HEK293 (cell line): ENCODE data around the gene MSMP.

Source experiments
- CTCF ChIA-PET: fragments of 350-600 bp; formaldehyde crosslinking; extraction: SDS; loops from one replicate; lab custom pipeline; 2021; ENCODE audit warnings: antibody characterized with exemption; lab: Yijun Ruan, JAX
- POLR2A ChIA-PET: fragments of 300-600 bp; formaldehyde crosslinking; extraction: SDS; loops from one replicate; lab custom pipeline; 2020; ENCODE audit warnings: antibody characterized with exemption, inconsistent platforms; lab: Yijun Ruan, JAX
- H3K27ac ChIP-seq: fragments of 200-500 bp; sonication (Bioruptor generic); 2 replicates; pipeline ENCODE4 v1.5.1; 2014; ENCODE audit warnings: low read depth, low read length, control low read depth, inconsistent platforms; ENCODE audit errors: extremely low read depth
- H3K36me3 ChIP-seq, 2 experiments: fragments of 200-500 bp in 1 of 2; sonication (Bioruptor generic) in 1 of 2; 1 replicate in 1 of 2; 2 replicates in 1 of 2; pipeline ENCODE4 v1.5.1; 2014 to 2017; ENCODE audit warnings: inconsistent platforms in 2 of 2, low read length in 2 of 2; ENCODE audit not compliant: control insufficient read depth in 2 of 2, insufficient read depth in 1 of 2
- H3K4me1 ChIP-seq: fragments of 200-500 bp; sonication (Bioruptor generic); 2 replicates; pipeline ENCODE4 v1.5.1; 2014; ENCODE audit warnings: mild to moderate bottlenecking, low read length, inconsistent platforms; ENCODE audit not compliant: control insufficient read depth, insufficient read depth
- H3K4me3 ChIP-seq: 2 replicates; pipeline ENCODE4 v1.5.1; 2011; ENCODE audit warnings: low read depth, mild to moderate bottlenecking, control low read depth, low read length, moderate library complexity
- H3K9me3 ChIP-seq: fragments of 200-500 bp; sonication (Bioruptor generic); 2 replicates; pipeline ENCODE4 v1.5.1; 2014; ENCODE audit warnings: low read depth, low read length, inconsistent platforms; ENCODE audit not compliant: control insufficient read depth, insufficient read depth
- HOXA7 ChIP-seq: sonication (generic); formaldehyde crosslinking; IDR thresholded peaks from 2 replicates; pipeline ENCODE4 v1.8.1; 2022; ENCODE audit warnings: missing genetic modification reagents, borderline replicate concordance
- KLF1 ChIP-seq: fragments of 450-650 bp; formaldehyde crosslinking; IDR thresholded peaks from 2 replicates; pipeline ENCODE4 v1.5.1; 2016; ENCODE audit warnings: missing biosample characterization, missing genetic modification characterization
- KLF16 ChIP-seq: fragments of 450-650 bp; formaldehyde crosslinking; IDR thresholded peaks from 2 replicates; pipeline ENCODE4 v1.5.1; 2017; ENCODE audit warnings: missing biosample characterization, missing genetic modification characterization
- KLF8 ChIP-seq: fragments of 450-650 bp; formaldehyde crosslinking; IDR thresholded peaks from 2 replicates; pipeline ENCODE4 v1.5.1; 2016; ENCODE audit warnings: missing biosample characterization, missing genetic modification characterization
- TRIM28 ChIP-seq: IDR thresholded peaks from 2 replicates; pipeline ENCODE4 v1.6.1; 2011; ENCODE audit warnings: low read length, control low read depth, borderline replicate concordance
- ZFP37 ChIP-seq: fragments of 450-650 bp; formaldehyde crosslinking; IDR thresholded peaks from 2 replicates; pipeline ENCODE4 v1.5.1; 2016; ENCODE audit warnings: missing biosample characterization, missing genetic modification characterization
- ZNF133 ChIP-seq: fragments of 450-650 bp; formaldehyde crosslinking; IDR thresholded peaks from 2 replicates; pipeline ENCODE4 v1.5.1; 2016; ENCODE audit warnings: missing biosample characterization, missing genetic modification characterization
- ZNF302 ChIP-seq: fragments of 450-650 bp; formaldehyde crosslinking; IDR thresholded peaks from 2 replicates; pipeline ENCODE4 v1.5.1; 2016; ENCODE audit warnings: missing biosample characterization, missing genetic modification characterization, low read depth
- ZNF391 ChIP-seq: fragments of 450-650 bp; formaldehyde crosslinking; IDR thresholded peaks from 2 replicates; pipeline ENCODE4 v1.5.1; 2016; ENCODE audit warnings: low read depth, missing biosample characterization, missing genetic modification characterization, borderline replicate concordance
- ZNF404 ChIP-seq: fragments of 450-650 bp; formaldehyde crosslinking; IDR thresholded peaks from 2 replicates; pipeline ENCODE4 v1.5.1; 2017; ENCODE audit warnings: missing biosample characterization, missing genetic modification characterization
- ZNF433 ChIP-seq: fragments of 450-650 bp; formaldehyde crosslinking; IDR thresholded peaks from 2 replicates; pipeline ENCODE4 v1.5.1; 2016; ENCODE audit warnings: missing biosample characterization, missing genetic modification characterization, low read depth
- ZNF473 ChIP-seq: fragments of 450-650 bp; formaldehyde crosslinking; IDR thresholded peaks from 2 replicates; pipeline ENCODE4 v1.5.1; 2017; ENCODE audit warnings: missing biosample characterization, missing genetic modification characterization
- ZNF501 ChIP-seq: fragments of 450-650 bp; formaldehyde crosslinking; IDR thresholded peaks from 2 replicates; pipeline ENCODE4 v1.5.1; 2016; ENCODE audit warnings: missing biosample characterization, missing genetic modification characterization
- ZNF629 ChIP-seq: fragments of 450-650 bp; formaldehyde crosslinking; IDR thresholded peaks from 2 replicates; pipeline ENCODE4 v1.5.1; 2017; ENCODE audit warnings: missing biosample characterization, missing genetic modification characterization
- ZNF830 ChIP-seq: fragments of 450-650 bp; IDR thresholded peaks from 2 replicates; pipeline ENCODE4 v1.5.0; 2018; ENCODE audit warnings: missing biosample characterization, missing genetic modification characterization, low read depth, mild to moderate bottlenecking, moderate library complexity
- TF ChIP-seq, protein P1 (sequence below): fragments of 450-650 bp; formaldehyde crosslinking; IDR thresholded peaks from 2 replicates; pipeline ENCODE4 v1.5.1; 2016; ENCODE audit warnings: missing biosample characterization, missing genetic modification characterization
- TF ChIP-seq, protein P2 (sequence below): fragments of 450-650 bp; formaldehyde crosslinking; IDR thresholded peaks from 2 replicates; pipeline ENCODE4 v1.5.1; 2016; ENCODE audit warnings: missing biosample characterization, missing genetic modification characterization
- TF ChIP-seq, protein P3 (sequence below): fragments of 450-650 bp; formaldehyde crosslinking; IDR thresholded peaks from 2 replicates; pipeline ENCODE4 v1.5.1; 2016; ENCODE audit warnings: missing biosample characterization, missing genetic modification characterization
- TF ChIP-seq, protein P4 (sequence below): fragments of 450-650 bp; formaldehyde crosslinking; IDR thresholded peaks from 2 replicates; pipeline ENCODE4 v1.5.1; 2016; ENCODE audit warnings: missing biosample characterization, missing genetic modification characterization
- TF ChIP-seq, protein P5 (sequence below): fragments of 450-650 bp; formaldehyde crosslinking; IDR thresholded peaks from 2 replicates; pipeline ENCODE4 v1.5.1; 2017; ENCODE audit warnings: missing biosample characterization, missing genetic modification characterization
- TF ChIP-seq, protein P6 (sequence below): fragments of 450-650 bp; formaldehyde crosslinking; IDR thresholded peaks from 2 replicates; pipeline ENCODE4 v1.5.1; 2016; ENCODE audit warnings: missing biosample characterization, missing genetic modification characterization, borderline replicate concordance

The MSMP gene

DNA sequence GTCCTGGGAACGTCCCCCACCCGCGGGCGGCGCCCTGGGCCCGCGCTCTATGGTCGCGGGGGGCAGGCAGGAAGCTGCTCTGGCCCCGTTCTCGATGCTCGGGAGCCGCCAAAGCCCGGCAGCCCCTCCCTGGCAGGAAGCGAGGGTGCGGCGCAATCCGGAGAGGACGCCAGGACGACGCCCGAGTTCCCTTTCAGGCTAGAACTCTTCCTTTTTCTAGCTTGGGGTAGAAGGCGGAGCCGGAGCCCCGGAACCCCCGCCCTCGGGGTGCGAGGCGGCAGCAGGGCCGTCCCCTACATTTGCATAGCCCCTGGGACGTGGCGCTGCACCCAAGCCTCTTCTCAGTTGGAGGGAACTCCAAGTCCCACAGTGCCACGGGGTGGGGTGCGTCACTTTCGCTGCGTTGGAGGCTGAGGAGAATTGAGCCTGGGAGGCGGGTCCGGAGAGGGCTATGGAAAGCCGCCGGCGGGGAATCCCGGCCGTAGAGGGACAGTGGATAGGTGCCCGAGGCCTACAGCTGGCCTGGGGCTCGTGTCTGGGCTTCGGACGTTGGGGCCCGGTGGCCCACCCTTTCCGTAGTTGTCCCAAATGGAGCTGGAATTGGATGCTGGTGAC is 21.8 kb downstream of the MSMP start, which contains the start of the genes CREB3 and TLN1:
CREB3 (plus strand) TSS at position 482 of the 615 bp plus-strand sequence; CDS start at position 589, 107 bp downstream.
TLN1 (minus strand) TSS at position 11 of the 615 bp plus-strand sequence. CDS start 6,501 bp downstream, outside the sequence.
- Histone ChIP-seq H3K36me3 (peaks cover 10 to 60% of the 10 kb centered on the region in 2 experiments; a peak in 2 of 3 replicates), H3K9me3 (no peaks in the 10 kb centered on the region), H3K4me3 (peak within 1 kb of the TSS; percentile 81), H3K4me1 (peaks cover 13% of the 10 kb centered on the region), H3K27ac (peak within 1 kb of the TSS; percentile 81)
- CTCF ChIA-PET: interaction anchor here (0.6 to 8.0 kb wide), 17 partner anchors 8 to 640 kb away, joined by 3 to 88 read pairs (median 5); partner anchors contain the start of genes ARHGEF39, CCDC107, GBA2 and RGP1
- POLR2A ChIA-PET: interaction anchor here (0.5 to 4.2 kb wide), 32 partner anchors 8 to 661 kb away, joined by 3 to 73 read pairs (median 5); partner anchors contain the start of genes ARHGEF39, CCDC107, FAM221B and FANCG
- TF ChIP-seq, protein P1, sequence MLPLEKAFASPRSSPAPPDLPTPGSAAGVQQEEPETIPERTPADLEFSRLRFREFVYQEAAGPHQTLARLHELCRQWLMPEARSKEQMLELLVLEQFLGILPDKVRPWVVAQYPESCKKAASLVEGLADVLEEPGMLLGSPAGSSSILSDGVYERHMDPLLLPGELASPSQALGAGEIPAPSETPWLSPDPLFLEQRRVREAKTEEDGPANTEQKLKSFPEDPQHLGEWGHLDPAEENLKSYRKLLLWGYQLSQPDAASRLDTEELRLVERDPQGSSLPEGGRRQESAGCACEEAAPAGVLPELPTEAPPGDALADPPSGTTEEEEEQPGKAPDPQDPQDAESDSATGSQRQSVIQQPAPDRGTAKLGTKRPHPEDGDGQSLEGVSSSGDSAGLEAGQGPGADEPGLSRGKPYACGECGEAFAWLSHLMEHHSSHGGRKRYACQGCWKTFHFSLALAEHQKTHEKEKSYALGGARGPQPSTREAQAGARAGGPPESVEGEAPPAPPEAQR (tag by site-specific recombination): no peak
- TF ChIP-seq, protein P2, sequence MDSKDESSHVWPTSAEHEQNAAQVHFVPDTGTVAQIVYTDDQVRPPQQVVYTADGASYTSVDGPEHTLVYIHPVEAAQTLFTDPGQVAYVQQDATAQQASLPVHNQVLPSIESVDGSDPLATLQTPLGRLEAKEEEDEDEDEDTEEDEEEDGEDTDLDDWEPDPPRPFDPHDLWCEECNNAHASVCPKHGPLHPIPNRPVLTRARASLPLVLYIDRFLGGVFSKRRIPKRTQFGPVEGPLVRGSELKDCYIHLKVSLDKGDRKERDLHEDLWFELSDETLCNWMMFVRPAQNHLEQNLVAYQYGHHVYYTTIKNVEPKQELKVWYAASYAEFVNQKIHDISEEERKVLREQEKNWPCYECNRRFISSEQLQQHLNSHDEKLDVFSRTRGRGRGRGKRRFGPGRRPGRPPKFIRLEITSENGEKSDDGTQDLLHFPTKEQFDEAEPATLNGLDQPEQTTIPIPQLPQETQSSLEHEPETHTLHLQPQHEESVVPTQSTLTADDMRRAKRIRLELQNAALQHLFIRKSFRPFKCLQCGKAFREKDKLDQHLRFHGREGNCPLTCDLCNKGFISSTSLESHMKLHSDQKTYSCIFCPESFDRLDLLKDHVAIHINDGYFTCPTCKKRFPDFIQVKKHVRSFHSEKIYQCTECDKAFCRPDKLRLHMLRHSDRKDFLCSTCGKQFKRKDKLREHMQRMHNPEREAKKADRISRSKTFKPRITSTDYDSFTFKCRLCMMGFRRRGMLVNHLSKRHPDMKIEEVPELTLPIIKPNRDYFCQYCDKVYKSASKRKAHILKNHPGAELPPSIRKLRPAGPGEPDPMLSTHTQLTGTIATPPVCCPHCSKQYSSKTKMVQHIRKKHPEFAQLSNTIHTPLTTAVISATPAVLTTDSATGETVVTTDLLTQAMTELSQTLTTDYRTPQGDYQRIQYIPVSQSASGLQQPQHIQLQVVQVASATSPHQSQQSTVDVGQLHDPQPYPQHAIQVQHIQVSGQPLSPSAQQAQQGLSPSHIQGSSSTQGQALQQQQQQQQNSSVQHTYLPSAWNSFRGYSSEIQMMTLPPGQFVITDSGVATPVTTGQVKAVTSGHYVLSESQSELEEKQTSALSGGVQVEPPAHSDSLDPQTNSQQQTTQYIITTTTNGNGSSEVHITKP (tag by site-specific recombination): no peak
- TF ChIP-seq ZNF830 (tag by site-specific recombination) (no peak), HOXA7 (CRISPR knock-in tag) (no peak), ZNF391 (no peak), ZNF133 (tag by site-specific recombination) (no peak), KLF16 (tag by site-specific recombination) (peak; percentile 34; the same call in 1 of the 2 replicates), ZNF473 (tag by site-specific recombination) (no peak), ZNF404 (no peak), ZNF433 (no peak), TRIM28 (no peak), KLF1 (tag by site-specific recombination) (peak; percentile 55; the same call in 1 of the 2 replicates), ZNF302 (tag by site-specific recombination) (no peak), ZFP37 (tag by site-specific recombination) (no peak; the same call in 1 of the 2 replicates), ZNF501 (no peak), KLF8 (tag by site-specific recombination) (peak; percentile 93), ZNF629 (tag by site-specific recombination) (peak; percentile 73)
- TF ChIP-seq, protein P3, sequence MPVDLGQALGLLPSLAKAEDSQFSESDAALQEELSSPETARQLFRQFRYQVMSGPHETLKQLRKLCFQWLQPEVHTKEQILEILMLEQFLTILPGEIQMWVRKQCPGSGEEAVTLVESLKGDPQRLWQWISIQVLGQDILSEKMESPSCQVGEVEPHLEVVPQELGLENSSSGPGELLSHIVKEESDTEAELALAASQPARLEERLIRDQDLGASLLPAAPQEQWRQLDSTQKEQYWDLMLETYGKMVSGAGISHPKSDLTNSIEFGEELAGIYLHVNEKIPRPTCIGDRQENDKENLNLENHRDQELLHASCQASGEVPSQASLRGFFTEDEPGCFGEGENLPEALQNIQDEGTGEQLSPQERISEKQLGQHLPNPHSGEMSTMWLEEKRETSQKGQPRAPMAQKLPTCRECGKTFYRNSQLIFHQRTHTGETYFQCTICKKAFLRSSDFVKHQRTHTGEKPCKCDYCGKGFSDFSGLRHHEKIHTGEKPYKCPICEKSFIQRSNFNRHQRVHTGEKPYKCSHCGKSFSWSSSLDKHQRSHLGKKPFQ (tag by site-specific recombination): no peak
- TF ChIP-seq, protein P4, sequence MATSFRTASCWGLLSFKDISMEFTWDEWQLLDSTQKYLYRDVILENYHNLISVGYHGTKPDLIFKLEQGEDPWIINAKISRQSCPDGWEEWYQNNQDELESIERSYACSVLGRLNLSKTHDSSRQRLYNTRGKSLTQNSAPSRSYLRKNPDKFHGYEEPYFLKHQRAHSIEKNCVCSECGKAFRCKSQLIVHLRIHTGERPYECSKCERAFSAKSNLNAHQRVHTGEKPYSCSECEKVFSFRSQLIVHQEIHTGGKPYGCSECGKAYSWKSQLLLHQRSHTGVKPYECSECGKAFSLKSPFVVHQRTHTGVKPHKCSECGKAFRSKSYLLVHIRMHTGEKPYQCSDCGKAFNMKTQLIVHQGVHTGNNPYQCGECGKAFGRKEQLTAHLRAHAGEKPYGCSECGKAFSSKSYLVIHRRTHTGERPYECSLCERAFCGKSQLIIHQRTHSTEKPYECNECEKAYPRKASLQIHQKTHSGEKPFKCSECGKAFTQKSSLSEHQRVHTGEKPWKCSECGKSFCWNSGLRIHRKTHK (tag by site-specific recombination): no peak
- TF ChIP-seq, protein P5, sequence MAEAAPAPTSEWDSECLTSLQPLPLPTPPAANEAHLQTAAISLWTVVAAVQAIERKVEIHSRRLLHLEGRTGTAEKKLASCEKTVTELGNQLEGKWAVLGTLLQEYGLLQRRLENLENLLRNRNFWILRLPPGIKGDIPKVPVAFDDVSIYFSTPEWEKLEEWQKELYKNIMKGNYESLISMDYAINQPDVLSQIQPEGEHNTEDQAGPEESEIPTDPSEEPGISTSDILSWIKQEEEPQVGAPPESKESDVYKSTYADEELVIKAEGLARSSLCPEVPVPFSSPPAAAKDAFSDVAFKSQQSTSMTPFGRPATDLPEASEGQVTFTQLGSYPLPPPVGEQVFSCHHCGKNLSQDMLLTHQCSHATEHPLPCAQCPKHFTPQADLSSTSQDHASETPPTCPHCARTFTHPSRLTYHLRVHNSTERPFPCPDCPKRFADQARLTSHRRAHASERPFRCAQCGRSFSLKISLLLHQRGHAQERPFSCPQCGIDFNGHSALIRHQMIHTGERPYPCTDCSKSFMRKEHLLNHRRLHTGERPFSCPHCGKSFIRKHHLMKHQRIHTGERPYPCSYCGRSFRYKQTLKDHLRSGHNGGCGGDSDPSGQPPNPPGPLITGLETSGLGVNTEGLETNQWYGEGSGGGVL (tag by site-specific recombination): peak; percentile 33; the same call in 1 of the 2 replicates
- TF ChIP-seq, protein P6, sequence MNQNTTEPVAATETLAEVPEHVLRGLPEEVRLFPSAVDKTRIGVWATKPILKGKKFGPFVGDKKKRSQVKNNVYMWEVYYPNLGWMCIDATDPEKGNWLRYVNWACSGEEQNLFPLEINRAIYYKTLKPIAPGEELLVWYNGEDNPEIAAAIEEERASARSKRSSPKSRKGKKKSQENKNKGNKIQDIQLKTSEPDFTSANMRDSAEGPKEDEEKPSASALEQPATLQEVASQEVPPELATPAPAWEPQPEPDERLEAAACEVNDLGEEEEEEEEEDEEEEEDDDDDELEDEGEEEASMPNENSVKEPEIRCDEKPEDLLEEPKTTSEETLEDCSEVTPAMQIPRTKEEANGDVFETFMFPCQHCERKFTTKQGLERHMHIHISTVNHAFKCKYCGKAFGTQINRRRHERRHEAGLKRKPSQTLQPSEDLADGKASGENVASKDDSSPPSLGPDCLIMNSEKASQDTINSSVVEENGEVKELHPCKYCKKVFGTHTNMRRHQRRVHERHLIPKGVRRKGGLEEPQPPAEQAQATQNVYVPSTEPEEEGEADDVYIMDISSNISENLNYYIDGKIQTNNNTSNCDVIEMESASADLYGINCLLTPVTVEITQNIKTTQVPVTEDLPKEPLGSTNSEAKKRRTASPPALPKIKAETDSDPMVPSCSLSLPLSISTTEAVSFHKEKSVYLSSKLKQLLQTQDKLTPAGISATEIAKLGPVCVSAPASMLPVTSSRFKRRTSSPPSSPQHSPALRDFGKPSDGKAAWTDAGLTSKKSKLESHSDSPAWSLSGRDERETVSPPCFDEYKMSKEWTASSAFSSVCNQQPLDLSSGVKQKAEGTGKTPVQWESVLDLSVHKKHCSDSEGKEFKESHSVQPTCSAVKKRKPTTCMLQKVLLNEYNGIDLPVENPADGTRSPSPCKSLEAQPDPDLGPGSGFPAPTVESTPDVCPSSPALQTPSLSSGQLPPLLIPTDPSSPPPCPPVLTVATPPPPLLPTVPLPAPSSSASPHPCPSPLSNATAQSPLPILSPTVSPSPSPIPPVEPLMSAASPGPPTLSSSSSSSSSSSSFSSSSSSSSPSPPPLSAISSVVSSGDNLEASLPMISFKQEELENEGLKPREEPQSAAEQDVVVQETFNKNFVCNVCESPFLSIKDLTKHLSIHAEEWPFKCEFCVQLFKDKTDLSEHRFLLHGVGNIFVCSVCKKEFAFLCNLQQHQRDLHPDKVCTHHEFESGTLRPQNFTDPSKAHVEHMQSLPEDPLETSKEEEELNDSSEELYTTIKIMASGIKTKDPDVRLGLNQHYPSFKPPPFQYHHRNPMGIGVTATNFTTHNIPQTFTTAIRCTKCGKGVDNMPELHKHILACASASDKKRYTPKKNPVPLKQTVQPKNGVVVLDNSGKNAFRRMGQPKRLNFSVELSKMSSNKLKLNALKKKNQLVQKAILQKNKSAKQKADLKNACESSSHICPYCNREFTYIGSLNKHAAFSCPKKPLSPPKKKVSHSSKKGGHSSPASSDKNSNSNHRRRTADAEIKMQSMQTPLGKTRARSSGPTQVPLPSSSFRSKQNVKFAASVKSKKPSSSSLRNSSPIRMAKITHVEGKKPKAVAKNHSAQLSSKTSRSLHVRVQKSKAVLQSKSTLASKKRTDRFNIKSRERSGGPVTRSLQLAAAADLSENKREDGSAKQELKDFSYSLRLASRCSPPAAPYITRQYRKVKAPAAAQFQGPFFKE (tag by site-specific recombination): no peak
